Measurements from ENCODE around the gene TMEM156. TPM values are rescaled to one million over a fixed set of nuclear protein-coding genes. Genes with fewer than 3 reads are reported as not detected.
A peak's percentile ranks its signal among the peaks of the same experiment; 100 is the strongest.

Gene TMEM156
- total RNA-seq, 4 donors from 2014 or later, result 0.15 to 9.6 (median 1.1) TPM; not detected in 1

DNA sequence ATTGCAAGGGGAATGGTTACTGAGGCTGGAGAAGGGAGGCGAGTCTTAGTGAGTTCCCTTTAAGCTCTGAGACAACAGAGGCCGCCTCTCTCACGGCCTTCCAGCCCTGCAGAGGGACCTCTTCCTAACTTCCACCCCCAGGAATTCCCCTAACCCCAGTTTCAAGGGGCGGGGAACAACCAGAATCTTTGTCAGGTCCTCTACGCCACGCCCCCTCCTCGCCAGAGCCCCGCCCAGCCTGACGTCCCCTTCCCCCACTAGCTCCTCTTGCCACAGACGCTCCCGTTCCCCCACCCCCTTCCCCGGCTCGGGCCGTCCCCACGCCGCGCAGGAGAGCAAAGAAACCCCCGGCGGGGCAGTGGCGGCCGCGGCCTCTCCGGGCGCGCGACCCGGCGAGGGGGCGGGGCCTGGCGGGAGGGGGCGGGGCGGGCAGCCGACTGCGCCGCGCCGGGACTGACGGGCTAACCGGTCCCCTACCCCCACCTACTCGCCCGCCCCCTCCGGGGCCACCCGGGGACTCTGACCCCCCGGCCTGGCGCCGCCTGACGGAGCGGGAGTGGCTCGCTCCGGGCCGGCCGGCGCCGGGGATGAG, 12.3 kb upstream of the TMEM156 start:
- H3K4me1 ChIP-seq, result peaks cover 20 to 83% (median 25%) of the 10 kb centered on the region in 3 donors

DNA sequence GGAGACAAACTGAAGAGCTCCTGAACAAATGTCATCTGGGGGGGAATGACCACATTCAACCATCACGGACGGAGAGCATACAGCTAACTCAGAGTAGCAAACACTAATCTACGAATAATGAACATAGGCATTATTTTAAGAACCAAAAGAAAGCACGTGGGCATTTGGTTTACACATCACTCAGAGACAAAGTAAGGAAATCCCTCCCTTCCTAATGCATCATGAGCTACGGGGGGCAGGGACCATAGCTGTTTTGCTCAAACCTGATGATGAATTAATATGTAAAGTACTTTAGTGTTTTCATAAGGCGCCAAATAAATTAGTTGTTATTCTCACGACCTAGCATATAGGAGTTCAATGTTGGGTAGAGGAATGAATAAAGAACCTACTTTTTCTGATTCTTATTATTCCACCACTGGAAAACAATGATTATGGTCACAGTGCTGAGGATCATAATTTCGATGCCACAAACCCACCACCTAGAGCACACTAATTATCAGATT, 11.7 kb upstream of the TMEM156 start:
- Histone ChIP-seq H3K27me3 (no peaks in the 10 kb centered on the region), H3K4me3 (peak overlapping the region; percentile 77 to 96 (median 91)), H3K4me1 (peaks cover 20 to 83% (median 25%) of the 10 kb centered on the region in 3 donors), H3K27ac (peak overlapping the region; percentile 92 to 98 (median 93)), H3K9me3 (no peaks in the 10 kb centered on the region), H3K36me3 (no peaks in the 10 kb centered on the region)
- DNase-seq, result no peak
- 13 to 15% methylated on average over 8 of the region's 8 CpGs for WGBS, 2 donors
- TF ChIP-seq, protein P1, sequence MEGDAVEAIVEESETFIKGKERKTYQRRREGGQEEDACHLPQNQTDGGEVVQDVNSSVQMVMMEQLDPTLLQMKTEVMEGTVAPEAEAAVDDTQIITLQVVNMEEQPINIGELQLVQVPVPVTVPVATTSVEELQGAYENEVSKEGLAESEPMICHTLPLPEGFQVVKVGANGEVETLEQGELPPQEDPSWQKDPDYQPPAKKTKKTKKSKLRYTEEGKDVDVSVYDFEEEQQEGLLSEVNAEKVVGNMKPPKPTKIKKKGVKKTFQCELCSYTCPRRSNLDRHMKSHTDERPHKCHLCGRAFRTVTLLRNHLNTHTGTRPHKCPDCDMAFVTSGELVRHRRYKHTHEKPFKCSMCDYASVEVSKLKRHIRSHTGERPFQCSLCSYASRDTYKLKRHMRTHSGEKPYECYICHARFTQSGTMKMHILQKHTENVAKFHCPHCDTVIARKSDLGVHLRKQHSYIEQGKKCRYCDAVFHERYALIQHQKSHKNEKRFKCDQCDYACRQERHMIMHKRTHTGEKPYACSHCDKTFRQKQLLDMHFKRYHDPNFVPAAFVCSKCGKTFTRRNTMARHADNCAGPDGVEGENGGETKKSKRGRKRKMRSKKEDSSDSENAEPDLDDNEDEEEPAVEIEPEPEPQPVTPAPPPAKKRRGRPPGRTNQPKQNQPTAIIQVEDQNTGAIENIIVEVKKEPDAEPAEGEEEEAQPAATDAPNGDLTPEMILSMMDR (IDR thresholded peaks at IDR 0.05), result no peak
- no peak for TF ChIP-seq POLR2A (IDR thresholded peaks at IDR 0.05)
- intact Hi-C loops (cut with DNase I), result no loop called here

More for the DNA sequence above, 12.3 kb upstream of the TMEM156 start:
- 0 to 1% methylated on average over 2 to 10 of the region's 54 CpGs for WGBS, 2 donors
- Histone ChIP-seq H3K27ac (peak overlapping the region; percentile 92 to 98 (median 93)), H3K9me3 (no peaks in the 10 kb centered on the region), H3K27me3 (no peaks in the 10 kb centered on the region), H3K4me3 (peak overlapping the region; percentile 77 to 96 (median 91)), H3K36me3 (no peaks in the 10 kb centered on the region)
- DNase-seq, result peak; percentile 77
- peak in 1 of 4 donors; percentile 12 for TF ChIP-seq POLR2A (IDR thresholded peaks at IDR 0.05)
- TF ChIP-seq, protein P1 (IDR thresholded peaks at IDR 0.05), result no peak
- intact Hi-C loops (cut with DNase I), result no loop called here

DNA sequence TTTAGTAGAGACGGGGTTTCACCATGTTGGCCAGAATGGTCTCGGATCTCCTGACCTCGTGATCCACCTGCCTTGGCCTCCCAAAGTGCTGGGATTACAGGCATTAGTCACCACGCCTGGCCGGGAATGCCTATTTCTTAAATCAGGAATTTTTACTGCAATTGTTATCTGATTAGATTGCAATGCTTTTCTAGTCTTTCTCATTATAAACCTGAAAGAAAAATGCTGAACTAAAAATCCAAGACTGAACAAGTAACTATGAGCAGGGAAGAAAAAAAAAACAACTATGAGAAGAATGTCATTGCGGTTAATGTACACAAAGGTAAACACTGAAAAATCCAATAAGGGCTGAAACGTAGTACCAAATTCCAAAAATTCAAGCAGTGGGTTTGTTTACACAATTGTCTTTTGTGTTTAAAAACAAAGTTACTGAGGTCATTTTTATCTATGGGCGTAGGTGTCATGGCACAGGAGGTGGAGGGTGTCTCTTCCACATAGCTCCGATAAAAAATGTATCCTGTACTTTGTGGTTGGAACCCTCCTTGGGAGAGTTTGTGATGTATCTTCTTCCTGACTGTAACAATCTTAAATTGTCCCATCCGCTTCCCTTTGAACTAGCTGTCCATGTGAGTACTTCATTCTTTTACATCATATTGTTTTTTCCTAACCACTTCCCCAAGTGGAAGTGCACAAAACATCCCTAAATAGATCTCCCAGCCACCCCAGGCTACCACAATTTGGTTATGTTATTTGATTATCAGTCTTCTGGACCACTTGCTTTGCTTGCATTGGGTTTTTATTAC, 11.1 kb upstream of the TMEM156 start:
- H3K27ac ChIP-seq, result peak overlapping the region; percentile 92 to 98 (median 93)
- no peaks in the 10 kb centered on the region for H3K9me3 ChIP-seq
- peak overlapping the region in 3 of 4 donors; percentile 77 to 96 (median 94) for H3K4me3 ChIP-seq
- no peaks in the 10 kb centered on the region for H3K27me3 ChIP-seq
- no peak for DNase-seq
- TF ChIP-seq, protein P1 (IDR thresholded peaks at IDR 0.05), result no peak
- no peak for TF ChIP-seq POLR2A (IDR thresholded peaks at IDR 0.05)
- intact Hi-C loops (cut with DNase I), result no loop called here
- no peaks in the 10 kb centered on the region for H3K36me3 ChIP-seq
- peaks cover 20 to 81% (median 25%) of the 10 kb centered on the region in 3 donors for H3K4me1 ChIP-seq
- 36 to 38% methylated on average over 10 of the region's 10 CpGs for WGBS, 2 donors

DNA sequence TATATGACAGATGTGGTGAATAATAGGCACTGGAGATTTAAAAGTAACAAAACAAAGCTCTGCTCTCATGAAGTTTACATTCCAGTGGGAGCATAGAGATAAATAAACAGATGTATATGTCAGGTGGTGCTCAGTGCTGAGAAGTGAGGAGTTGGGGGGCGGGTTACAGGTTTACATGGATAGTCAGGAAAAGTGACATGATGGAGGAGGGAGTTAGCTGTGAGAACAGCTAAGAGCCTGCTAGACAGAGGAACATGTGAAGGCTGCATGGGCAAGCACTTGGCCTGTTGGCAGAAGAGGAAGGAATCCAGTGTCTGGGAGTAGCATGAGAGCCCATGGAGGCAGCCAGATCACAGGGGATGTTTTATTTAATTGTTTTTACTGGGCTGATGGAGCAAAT, 10.2 kb upstream of the TMEM156 start:
- TF ChIP-seq, protein P1 (IDR thresholded peaks at IDR 0.05), result no peak
- no peak for TF ChIP-seq POLR2A (IDR thresholded peaks at IDR 0.05)
- whole genome bisulfite sequencing, 2 donors, result 83% methylated on average over 1 of the region's 1 CpG; no CpG with 5 or more reads in 1 of the 2 donors

DNA sequence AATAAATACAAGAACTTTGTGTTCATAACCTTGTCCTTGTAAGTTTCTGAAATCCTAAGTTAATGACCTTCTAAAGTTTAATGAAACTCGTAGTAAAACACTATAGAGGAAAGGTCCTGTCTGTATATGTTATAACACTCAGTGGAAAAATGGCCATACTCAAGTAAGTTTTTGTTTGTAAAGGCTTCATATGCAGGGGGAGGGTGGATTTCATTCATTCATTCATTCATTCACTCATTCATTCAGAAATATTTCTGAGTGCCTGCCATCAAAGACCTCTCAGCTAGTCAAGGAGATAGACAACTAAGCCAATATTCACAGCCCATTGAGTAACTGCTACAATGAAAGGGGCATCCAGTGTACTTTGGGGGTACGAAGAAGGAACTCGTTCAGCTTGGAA, 6.9 kb upstream of the TMEM156 start:
- intact Hi-C loops (cut with DNase I), result no loop called here
- Histone ChIP-seq H3K27me3 (no peaks in the 10 kb centered on the region), H3K4me1 (peaks cover 5 to 72% (median 14%) of the 10 kb centered on the region in 3 donors), H3K36me3 (no peaks in the 10 kb centered on the region), H3K4me3 (no peak overlapping the region), H3K27ac (no peak overlapping the region), H3K9me3 (no peaks in the 10 kb centered on the region)
- TF ChIP-seq POLR2A (IDR thresholded peaks at IDR 0.05), result no peak
- TF ChIP-seq, protein P1 (IDR thresholded peaks at IDR 0.05), result no peak
- no peak for DNase-seq
- 89 to 93% methylated on average over 3 of the region's 3 CpGs for WGBS, 2 donors

More for the DNA sequence above, 10.2 kb upstream of the TMEM156 start:
- Histone ChIP-seq H3K27ac (peak overlapping the region in 3 of 4 donors; percentile 23 to 98 (median 92)), H3K4me3 (no peak overlapping the region), H3K4me1 (peaks cover 17 to 81% (median 20%) of the 10 kb centered on the region in 3 donors), H3K9me3 (no peaks in the 10 kb centered on the region), H3K27me3 (no peaks in the 10 kb centered on the region), H3K36me3 (no peaks in the 10 kb centered on the region)
- intact Hi-C loops (cut with DNase I), result no loop called here
- no peak for DNase-seq

All from esophagus squamous epithelium (tissue), 5 donors.